GM19238 (cell line): Measurements from ENCODE around the gene BMP5.

ENCODE experiments used
- DNase-seq: peaks from one replicate; pipeline ENCODE4 v3.0.0; 2011; ENCODE audit warnings: low spot score; ENCODE audit not compliant: insufficient read length

BMP5 gene

GRCh38 chr6:55874316-55874715 is 1.1 kb downstream of the BMP5 start:
- DNase-seq, result no peak

GRCh38 chr6:55872866-55873265 is 2.5 kb downstream of the BMP5 start:
- DNase-seq, result no peak

- DNase-seq, result no peak
These were observed 5.1 kb downstream of the BMP5 start for GRCh38 chr6:55870181-55870813.

GRCh38 chr6:55869674-55870073 is 5.7 kb downstream of the BMP5 start:
- no peak for DNase-seq

- peak; percentile 0 for DNase-seq
These were observed 6.5 kb downstream of the BMP5 start for GRCh38 chr6:55868771-55869479.

GRCh38 chr6:55868176-55868575 is 7.2 kb downstream of the BMP5 start:
- DNase-seq, result no peak

GRCh38 chr6:55866128-55866527 is 9.3 kb downstream of the BMP5 start:
- DNase-seq, result no peak

- no peak for DNase-seq
These were observed 22.1 kb downstream of the BMP5 start for GRCh38 chr6:55853008-55854001.

- no peak for DNase-seq
These were observed 34.0 kb downstream of the BMP5 start for GRCh38 chr6:55841341-55841740.

- DNase-seq, result no peak
These were observed 36.3 kb downstream of the BMP5 start for GRCh38 chr6:55839080-55839479.

- DNase-seq, result no peak
These were observed 38.4 kb downstream of the BMP5 start for GRCh38 chr6:55836945-55837344.

- DNase-seq, result no peak
These were observed 38.9 kb downstream of the BMP5 start for GRCh38 chr6:55836481-55836880.

GRCh38 chr6:55835220-55835619 is 40.2 kb downstream of the BMP5 start:
- no peak for DNase-seq

- DNase-seq, result no peak
These were observed 42.1 kb downstream of the BMP5 start for GRCh38 chr6:55833284-55833683.

GRCh38 chr6:55827818-55828522 is 47.4 kb downstream of the BMP5 start:
- DNase-seq, result no peak

- DNase-seq, result no peak
These were observed 48.4 kb downstream of the BMP5 start for GRCh38 chr6:55826941-55827340.

GRCh38 chr6:55825402-55826051 is 49.9 kb downstream of the BMP5 start:
- no peak for DNase-seq

GRCh38 chr6:55822815-55823214 is 52.6 kb downstream of the BMP5 start:
- DNase-seq, result no peak

- DNase-seq, result no peak
These were observed 53.4 kb downstream of the BMP5 start for GRCh38 chr6:55822005-55822404.

- no peak for DNase-seq
These were observed 54.7 kb downstream of the BMP5 start for GRCh38 chr6:55820696-55821095.

- DNase-seq, result no peak
These were observed 55.6 kb downstream of the BMP5 start for GRCh38 chr6:55819811-55820210.
